HepG2 (cell line): ENCODE data around the gene DTNA. TPM values are rescaled to one million over a fixed set of nuclear protein-coding genes. Genes with fewer than 3 reads are reported as not detected.
A peak's percentile ranks its signal among the peaks of the same experiment; 100 is the strongest.

Source experiments
- ELF1 ChIP-seq: sonication (generic); formaldehyde crosslinking; IDR thresholded peaks from 2 replicates; pipeline ENCODE4 v1.4.0; 2020; ENCODE audit warnings: missing genetic modification reagents
- FOXJ3 ChIP-seq: sonication (generic); formaldehyde crosslinking; IDR thresholded peaks from 2 replicates; pipeline ENCODE4 v1.4.0; 2020; ENCODE audit warnings: missing genetic modification reagents, mild to moderate bottlenecking, borderline replicate concordance
- GATA4 ChIP-seq: sonication (generic); IDR thresholded peaks from 2 replicates; pipeline ENCODE4 v1.6.1; 2016; ENCODE audit warnings: antibody characterized with exemption, low read depth, borderline replicate concordance
- KDM5A ChIP-seq: fragments of 200-600 bp; sonication (generic); IDR thresholded peaks from 2 replicates; pipeline ENCODE4 v1.7.0; 2018; ENCODE audit warnings: antibody characterized with exemption, mild to moderate bottlenecking, low read length, borderline replicate concordance
- NFIB ChIP-seq: sonication (generic); formaldehyde crosslinking; IDR thresholded peaks from 2 replicates; pipeline ENCODE4 v1.9.0; 2021; ENCODE audit warnings: missing genetic modification reagents, mild to moderate bottlenecking, borderline replicate concordance
- NFYB ChIP-seq: sonication (generic); formaldehyde crosslinking; IDR thresholded peaks from 2 replicates; pipeline ENCODE4 v1.4.0; 2020; ENCODE audit warnings: missing genetic modification reagents
- PAX8 ChIP-seq: sonication (generic); formaldehyde crosslinking; IDR thresholded peaks from 2 replicates; pipeline ENCODE4 v1.8.0; 2022; ENCODE audit warnings: mild to moderate bottlenecking, missing genetic modification reagents, borderline replicate concordance
- PCBP1 ChIP-seq: fragments of 200-400 bp; formaldehyde crosslinking; IDR thresholded peaks from 2 replicates; pipeline ENCODE4 v1.6.1; 2017; ENCODE audit warnings: mild to moderate bottlenecking, low read depth, low read length, borderline replicate concordance
- PHF8 ChIP-seq: sonication (generic); formaldehyde crosslinking; IDR thresholded peaks from 2 replicates; pipeline ENCODE4 v1.5.0; 2020; ENCODE audit warnings: missing genetic modification reagents
- RARA ChIP-seq: IDR thresholded peaks from 2 replicates; pipeline ENCODE4 v1.6.1; 2016; ENCODE audit warnings: missing genetic modification reagents, missing compliant biosample characterization
- REPIN1 ChIP-seq: sonication (generic); formaldehyde crosslinking; IDR thresholded peaks from 2 replicates; pipeline ENCODE4 v1.8.0; 2022; ENCODE audit warnings: missing genetic modification reagents, low read depth, mild to moderate bottlenecking, borderline replicate concordance
- RFX1 ChIP-seq: fragments of 450-650 bp; IDR thresholded peaks from 2 replicates; pipeline ENCODE4 v1.6.1; 2017
- SMARCC2 ChIP-seq: fragments of 450-650 bp; IDR thresholded peaks from 2 replicates; pipeline ENCODE4 v1.6.1; 2017; ENCODE audit warnings: antibody characterized with exemption, mild to moderate bottlenecking
- SP2 ChIP-seq: sonication (generic); formaldehyde crosslinking; IDR thresholded peaks from 2 replicates; pipeline ENCODE4 v1.5.1; 2020; ENCODE audit warnings: mild to moderate bottlenecking, missing genetic modification reagents
- SRSF1 ChIP-seq: fragments of 200-400 bp; formaldehyde crosslinking; optimal IDR thresholded peaks from 2 replicates; pipeline ENCODE3; 2017; ENCODE audit warnings: mild to moderate bottlenecking, low read depth, low read length, moderate library complexity
- STAT5B ChIP-seq: sonication (generic); formaldehyde crosslinking; IDR thresholded peaks from 2 replicates; pipeline ENCODE4 v1.4.0; 2020; ENCODE audit warnings: missing genetic modification reagents
- TRIM24 ChIP-seq: sonication (generic); formaldehyde crosslinking; IDR thresholded peaks from 2 replicates; pipeline ENCODE4 v1.8.0; 2022; ENCODE audit warnings: mild to moderate bottlenecking, missing genetic modification reagents
- ZBTB39 ChIP-seq: sonication (generic); formaldehyde crosslinking; IDR thresholded peaks from 2 replicates; pipeline ENCODE4 v1.5.0; 2020; ENCODE audit warnings: missing genetic modification reagents
- ZFY ChIP-seq: sonication (generic); formaldehyde crosslinking; IDR thresholded peaks from 2 replicates; pipeline ENCODE4 v1.4.0; 2020; ENCODE audit warnings: missing genetic modification reagents
- ZGPAT ChIP-seq: IDR thresholded peaks from 2 replicates; pipeline ENCODE4 v1.6.1; 2016; ENCODE audit warnings: mild to moderate bottlenecking
- ZNF17 ChIP-seq: sonication (generic); formaldehyde crosslinking; IDR thresholded peaks from 2 replicates; pipeline ENCODE4 v1.5.0; 2020; ENCODE audit warnings: mild to moderate bottlenecking, missing genetic modification reagents
- ZNF317 ChIP-seq: sonication (generic); formaldehyde crosslinking; IDR thresholded peaks from 2 replicates; pipeline ENCODE4 v1.5.0; 2020; ENCODE audit warnings: mild to moderate bottlenecking, missing genetic modification reagents
- ZNF362 ChIP-seq: sonication (generic); formaldehyde crosslinking; IDR thresholded peaks from 2 replicates; pipeline ENCODE4 v1.4.0; 2020; ENCODE audit warnings: missing genetic modification reagents, mild to moderate bottlenecking, borderline replicate concordance
- ZNF484 ChIP-seq: sonication (generic); formaldehyde crosslinking; IDR thresholded peaks from 2 replicates; pipeline ENCODE4 v1.5.1; 2020; ENCODE audit warnings: mild to moderate bottlenecking, low read depth, missing genetic modification reagents, borderline replicate concordance
- ZNF747 ChIP-seq: sonication (generic); formaldehyde crosslinking; IDR thresholded peaks from 2 replicates; pipeline ENCODE4 v1.8.1; 2023; ENCODE audit warnings: missing genetic modification reagents, mild to moderate bottlenecking, borderline replicate concordance
- ZNF749 ChIP-seq: sonication (generic); formaldehyde crosslinking; IDR thresholded peaks from 2 replicates; pipeline ENCODE4 v1.8.0; 2022; ENCODE audit warnings: mild to moderate bottlenecking, missing genetic modification reagents, moderate library complexity, borderline replicate concordance
- ZNF768 ChIP-seq: sonication (generic); formaldehyde crosslinking; IDR thresholded peaks from 2 replicates; pipeline ENCODE4 v1.4.0; 2020; ENCODE audit warnings: missing genetic modification reagents
- ZNF777 ChIP-seq: sonication (generic); formaldehyde crosslinking; IDR thresholded peaks from 2 replicates; pipeline ENCODE4 v1.4.0; 2020; ENCODE audit warnings: missing genetic modification reagents
- polyA plus RNA-seq, 8 experiments: library from polyadenylated mRNA; depleted of rRNA in 3 of 8; stranded (reverse) in 7 of 8; unstranded in 1 of 8; fragments of >200 nt; fragmentation: Illumina TruSeq in 4 of 8; extraction: Trizol in 4 of 8; gene quantifications; 2 replicates each; pipeline versions ENCODE4 v1.2.1 to v1.2.3, GENCODE V29; 2011 to 2016; ENCODE audit warnings: low read depth in 4 of 8, missing spikeins in 1 of 8, mixed read lengths in 1 of 8; ENCODE audit not compliant: insufficient read depth in 1 of 8
- total RNA-seq, 5 experiments: library from RNA; depleted of rRNA; stranded (reverse); fragments of >200 nt; fragmentation: Illumina TruSeq; extraction: Trizol; gene quantifications; 2 replicates each; pipeline ENCODE4 v1.2.3, GENCODE V29; 2016; ENCODE audit warnings: low read depth in 1 of 5

Gene DTNA
- total and polyA plus RNA-seq, 2 of the 13 experiments (the other 11 are each of a cell fraction or from before 2014, with no cell fraction given): 8.5 to 29.0 TPM

GRCh38 chr18:34928088-34928753 is 218.1 kb downstream of the DTNA start (continued):
- no peak for TF ChIP-seq RFX1
- no peak for TF ChIP-seq SRSF1
- TF ChIP-seq PAX8: no peak
- TF ChIP-seq ZFY: peak; percentile 14; the same call in 1 of the 2 replicates
- peak; percentile 24; the same call in 1 of the 2 replicates for TF ChIP-seq GATA4
- no peak for TF ChIP-seq NFYB (CRISPR knock-in tag)
- TF ChIP-seq ZNF484 (CRISPR knock-in tag): no peak
- TF ChIP-seq ZNF17 (CRISPR knock-in tag): no peak
- no peak for TF ChIP-seq ZNF749 (CRISPR knock-in tag)
- TF ChIP-seq NFIB (CRISPR knock-in tag): no peak
- TF ChIP-seq ZNF777 (CRISPR knock-in tag): no peak
- TF ChIP-seq ZNF362 (CRISPR knock-in tag): peak; percentile 34; the same call in 1 of the 2 replicates
- no peak for TF ChIP-seq TRIM24 (CRISPR knock-in tag)
- TF ChIP-seq KDM5A: no peak
- no peak for TF ChIP-seq PCBP1
- TF ChIP-seq ZNF768 (CRISPR knock-in tag): no peak
- no peak for TF ChIP-seq SP2
- peak; percentile 44; the same call in 1 of the 2 replicates for TF ChIP-seq ZNF317
- no peak for TF ChIP-seq FOXJ3 (CRISPR knock-in tag)
- peak; percentile 11; the same call in 1 of the 2 replicates for TF ChIP-seq ELF1
- TF ChIP-seq ZGPAT (CRISPR knock-in tag): peak; percentile 65; the same call in 1 of the 2 replicates
- TF ChIP-seq REPIN1 (CRISPR knock-in tag): peak; percentile 58; the same call in 1 of the 2 replicates
- TF ChIP-seq ZNF747 (CRISPR knock-in tag): no peak
- TF ChIP-seq STAT5B: no peak
- TF ChIP-seq ZBTB39 (CRISPR knock-in tag): no peak
- TF ChIP-seq RARA: peak; percentile 86
- peak; percentile 54; the same call in 1 of the 2 replicates for TF ChIP-seq PHF8 (CRISPR knock-in tag)
- TF ChIP-seq SMARCC2: no peak
